HG03066 (cell line): Measurements from ENCODE around the gene HIVEP3.

ENCODE experiments used
- ATAC-seq: cut with Tn5 transposase; IDR thresholded peaks from one replicate; pipeline ENCODE4 v1.9.1; 2021; ENCODE audit warnings: low read depth; ENCODE audit not compliant: unreplicated experiment

Gene HIVEP3

DNA sequence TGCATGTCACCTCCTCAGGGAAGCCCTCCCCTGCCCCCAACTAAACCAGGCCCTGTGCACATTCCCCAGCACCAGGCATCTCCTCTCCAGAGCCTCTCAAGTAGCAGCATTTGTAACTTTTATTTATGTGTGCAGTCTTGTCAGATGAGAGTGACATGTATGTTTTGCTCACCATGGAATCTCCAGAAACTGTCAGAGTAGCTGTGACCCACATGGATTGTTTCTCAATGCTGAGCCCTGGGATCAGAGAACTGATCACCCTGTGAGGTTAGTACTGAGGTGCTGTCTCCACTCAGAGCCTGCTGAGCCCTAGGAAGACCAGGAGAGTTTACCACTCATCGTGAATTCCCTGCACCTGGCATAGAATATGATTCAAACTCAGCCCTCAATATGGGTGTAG is 243.3 kb downstream of the HIVEP3 start:
- ATAC-seq, result no peak

DNA sequence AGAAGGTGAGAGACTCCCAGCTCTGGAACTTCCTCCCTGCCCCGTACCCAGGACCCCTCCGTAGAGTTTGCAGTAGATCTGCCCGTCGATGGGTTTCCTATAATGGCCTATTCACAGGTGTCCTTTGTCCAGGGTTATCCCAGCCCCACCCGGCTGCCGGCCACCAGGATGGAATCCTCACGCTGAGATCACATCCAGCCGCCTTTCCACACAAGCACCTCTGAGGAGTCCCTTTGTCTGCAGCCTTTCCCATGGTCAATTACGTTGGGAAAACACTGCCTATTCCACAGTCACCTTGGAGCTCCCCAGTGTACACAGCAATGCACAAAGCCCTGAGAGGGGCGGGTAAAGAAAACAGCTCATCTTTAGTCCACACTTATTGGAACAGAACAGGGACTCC is 244.2 kb downstream of the HIVEP3 start:
- ATAC-seq, result no peak

DNA sequence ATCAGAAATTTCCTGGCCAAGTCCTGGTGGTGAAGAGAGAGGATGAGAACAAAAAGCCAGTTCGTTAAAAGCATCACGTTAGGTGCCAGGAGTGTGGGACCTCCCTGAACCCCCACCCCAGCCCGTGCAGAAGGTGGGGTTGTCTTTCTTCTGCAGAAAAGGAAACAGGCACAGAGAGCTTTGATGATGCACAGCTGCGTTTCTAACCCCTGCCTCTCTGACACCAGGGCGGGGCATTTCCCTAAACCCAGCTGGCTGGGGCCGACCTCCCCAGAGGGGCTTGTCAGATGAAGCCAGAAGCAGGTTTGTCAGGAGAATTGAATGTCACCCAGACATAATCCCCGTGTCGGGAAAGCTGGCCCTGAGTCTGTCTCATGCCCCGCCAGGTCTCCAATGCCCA is 244.9 kb downstream of the HIVEP3 start:
- ATAC-seq, result peak; percentile 56

DNA sequence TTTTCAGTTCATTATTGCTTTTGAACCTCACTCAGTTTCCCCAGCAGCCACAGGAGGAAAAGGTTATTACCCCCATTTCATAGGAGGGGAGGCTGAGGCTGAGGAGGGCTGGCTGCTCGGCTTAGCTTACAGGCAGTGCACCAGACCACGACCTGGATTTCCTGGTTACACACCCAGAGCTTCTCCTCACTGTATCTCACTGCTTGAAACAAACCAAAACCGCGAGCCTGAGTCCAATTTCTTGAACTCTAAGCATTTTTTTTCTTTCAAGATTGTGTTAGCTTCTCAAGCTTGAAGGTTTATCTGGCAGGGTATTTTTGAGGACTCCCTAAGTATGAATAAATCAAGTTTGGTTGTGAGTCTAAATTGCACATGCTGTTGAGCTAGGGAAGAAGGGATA is 245.3 kb downstream of the HIVEP3 start:
- ATAC-seq, result peak; percentile 74

DNA sequence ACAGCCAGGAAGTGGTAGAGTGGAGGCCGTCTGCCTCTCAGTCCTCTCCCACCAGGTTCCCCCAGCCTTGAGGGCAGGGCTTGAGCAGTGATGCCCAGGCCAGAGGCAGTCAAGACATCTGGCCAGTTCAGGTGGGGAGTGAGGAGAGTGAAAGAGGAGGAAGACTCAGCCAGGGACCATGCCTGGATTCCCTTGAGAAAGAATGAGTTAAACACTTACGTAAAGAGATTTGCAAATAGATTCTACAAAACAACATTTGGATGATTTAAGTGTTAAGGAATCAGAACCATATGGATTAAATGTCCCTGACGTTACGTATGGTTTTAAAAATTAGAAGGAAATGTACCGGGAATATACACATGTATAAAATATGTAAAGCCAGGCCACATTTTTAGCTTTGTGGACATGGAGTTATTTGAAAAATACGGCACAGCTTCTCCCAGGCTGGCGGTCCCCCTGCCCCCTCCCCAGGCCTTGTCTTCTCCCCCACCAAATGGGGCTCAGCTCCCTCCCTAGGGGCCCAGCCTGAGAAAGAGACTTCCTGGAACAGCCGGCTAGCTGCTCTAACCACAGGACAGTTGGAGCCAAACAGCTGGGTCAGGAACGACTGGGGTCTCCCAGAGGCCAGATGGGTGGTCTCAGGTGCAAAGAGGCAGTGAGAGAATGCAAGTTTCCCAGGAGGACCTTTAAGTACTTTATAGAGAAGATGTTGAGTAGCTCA is 245.9 kb downstream of the HIVEP3 start:
- no peak for ATAC-seq

DNA sequence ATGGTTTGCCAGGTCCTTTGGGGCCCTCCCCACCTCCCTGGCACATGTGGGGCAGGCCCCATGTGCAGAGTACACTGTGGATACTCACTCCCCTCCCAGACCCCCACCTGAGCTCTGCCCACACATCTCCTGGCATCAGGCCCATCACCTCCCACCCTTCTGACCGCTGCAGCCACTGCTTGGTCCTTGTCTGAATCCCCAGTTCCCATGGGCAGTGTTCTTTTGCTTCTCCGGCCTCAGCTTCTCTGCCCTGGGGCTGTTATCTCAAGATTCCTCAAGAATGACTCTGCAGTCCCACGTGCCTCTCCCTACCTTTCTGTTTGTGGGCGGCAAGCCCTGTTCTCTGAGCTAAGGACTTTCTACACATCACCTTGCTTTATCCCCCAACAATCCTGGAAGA is 246.5 kb downstream of the HIVEP3 start:
- ATAC-seq, result no peak

DNA sequence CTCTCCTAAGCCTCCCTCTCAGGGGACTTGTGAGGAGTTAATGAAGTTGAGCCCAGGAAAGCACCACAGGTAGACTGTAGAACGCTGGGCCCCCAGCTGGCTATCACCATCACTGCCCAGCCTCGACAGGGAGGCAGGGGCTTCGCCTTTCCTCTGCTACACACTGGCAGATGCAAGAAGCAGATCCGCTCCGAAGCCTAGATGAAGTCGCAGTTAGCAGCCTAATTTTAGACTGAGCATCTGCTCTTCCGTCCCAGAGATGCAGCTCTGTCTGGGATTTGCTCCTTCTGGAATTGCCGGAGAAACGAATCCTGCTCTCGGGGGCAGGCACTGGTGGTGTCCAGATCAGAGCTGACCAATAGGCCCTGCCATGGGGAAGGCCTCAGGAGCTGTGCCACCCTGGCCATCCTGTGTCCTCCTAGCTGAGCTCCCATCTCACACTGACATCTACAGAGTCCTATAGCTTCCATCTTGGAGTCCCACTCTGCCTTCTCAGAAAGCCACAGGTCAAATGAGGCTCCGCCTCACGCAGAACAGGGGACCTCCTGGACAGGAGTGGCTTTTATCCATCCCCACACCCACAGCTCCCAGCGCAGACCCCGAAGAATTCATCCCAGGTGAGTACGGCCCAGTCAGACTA is 247.5 kb downstream of the HIVEP3 start:
- ATAC-seq, result no peak

DNA sequence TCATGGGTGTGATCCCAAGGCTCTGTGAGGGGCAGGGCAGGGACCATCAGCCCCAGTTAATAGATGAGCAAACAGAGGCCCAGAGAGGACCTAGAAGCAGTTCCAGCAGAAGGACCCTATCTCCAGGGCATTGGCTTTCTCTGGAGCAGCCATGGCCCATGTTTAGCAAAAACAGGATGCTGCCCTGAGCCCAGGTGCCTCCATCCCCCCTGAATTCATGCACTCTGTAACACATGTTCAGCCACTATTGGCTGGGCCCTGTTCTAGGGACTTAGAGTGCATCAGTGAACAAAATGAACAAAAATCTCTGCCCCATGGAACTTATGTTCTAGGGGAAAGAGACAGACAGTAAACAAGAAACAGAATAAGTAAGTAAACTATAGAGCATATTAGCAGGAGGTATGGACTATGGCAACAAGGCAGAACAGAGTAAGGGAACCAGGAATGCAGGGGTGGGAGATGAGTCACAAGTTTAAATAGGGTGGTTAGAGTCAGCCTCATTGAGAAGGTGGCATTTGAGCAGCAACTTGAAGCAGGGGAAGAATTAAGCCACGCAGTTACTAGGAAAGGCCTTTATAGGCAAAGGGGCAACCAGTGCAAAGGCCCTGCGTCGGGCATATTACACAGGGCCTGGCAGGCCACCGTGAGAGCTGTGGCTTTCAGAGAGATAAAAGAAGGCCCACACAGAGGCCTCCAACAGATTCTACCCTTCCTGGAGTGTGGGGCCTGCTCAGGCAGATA is 248.3 kb downstream of the HIVEP3 start:
- ATAC-seq, result no peak

DNA sequence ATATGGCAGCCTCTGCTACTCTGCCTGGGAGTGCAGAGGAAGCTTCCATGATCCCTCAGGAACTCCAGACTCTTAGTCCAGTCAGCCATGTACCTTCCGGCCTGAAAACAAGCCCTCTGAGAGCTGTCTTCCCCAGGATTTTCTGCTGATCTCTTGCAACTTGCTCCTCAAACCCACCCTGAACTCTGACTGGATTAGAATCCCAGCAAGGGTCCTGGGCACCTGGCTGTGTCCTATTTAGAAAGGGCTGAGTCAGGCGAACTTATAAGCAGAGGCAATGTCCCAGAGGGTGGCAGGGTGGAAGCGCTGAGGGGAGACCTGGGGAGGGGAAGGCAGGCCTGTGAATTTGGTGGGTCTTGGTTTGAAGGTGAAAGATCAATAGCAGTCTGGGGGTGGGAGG is 249.8 kb downstream of the HIVEP3 start:
- no peak for ATAC-seq

DNA sequence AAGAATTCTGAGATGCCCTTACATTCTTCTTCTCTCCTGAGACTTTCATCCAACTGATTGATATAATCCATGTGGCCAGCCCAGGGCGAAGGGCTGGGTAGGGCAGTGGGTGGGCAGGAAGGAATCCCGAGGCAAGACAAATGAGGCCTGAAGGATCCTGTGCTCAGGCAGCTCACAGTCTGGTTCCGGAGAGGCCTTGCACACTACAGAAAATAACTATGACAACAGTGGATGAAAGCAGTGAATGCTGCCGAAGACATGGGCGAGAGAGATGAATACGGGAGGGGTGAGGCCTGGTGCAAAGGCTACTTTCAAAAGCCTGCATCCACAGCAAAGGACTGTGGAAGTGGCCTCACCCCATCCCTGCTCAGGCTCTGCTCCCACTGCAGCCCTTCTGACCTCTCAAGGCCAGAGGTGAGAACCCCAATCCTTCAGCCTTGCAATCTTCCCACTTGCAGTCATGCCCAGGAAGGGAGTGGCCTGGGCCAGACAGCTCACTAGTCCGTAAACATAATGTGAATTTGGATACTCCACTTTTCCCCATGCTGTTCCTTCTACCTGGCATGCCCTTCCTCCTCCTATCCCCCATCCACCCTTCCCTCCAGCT is 250.6 kb downstream of the HIVEP3 start:
- ATAC-seq, result no peak

DNA sequence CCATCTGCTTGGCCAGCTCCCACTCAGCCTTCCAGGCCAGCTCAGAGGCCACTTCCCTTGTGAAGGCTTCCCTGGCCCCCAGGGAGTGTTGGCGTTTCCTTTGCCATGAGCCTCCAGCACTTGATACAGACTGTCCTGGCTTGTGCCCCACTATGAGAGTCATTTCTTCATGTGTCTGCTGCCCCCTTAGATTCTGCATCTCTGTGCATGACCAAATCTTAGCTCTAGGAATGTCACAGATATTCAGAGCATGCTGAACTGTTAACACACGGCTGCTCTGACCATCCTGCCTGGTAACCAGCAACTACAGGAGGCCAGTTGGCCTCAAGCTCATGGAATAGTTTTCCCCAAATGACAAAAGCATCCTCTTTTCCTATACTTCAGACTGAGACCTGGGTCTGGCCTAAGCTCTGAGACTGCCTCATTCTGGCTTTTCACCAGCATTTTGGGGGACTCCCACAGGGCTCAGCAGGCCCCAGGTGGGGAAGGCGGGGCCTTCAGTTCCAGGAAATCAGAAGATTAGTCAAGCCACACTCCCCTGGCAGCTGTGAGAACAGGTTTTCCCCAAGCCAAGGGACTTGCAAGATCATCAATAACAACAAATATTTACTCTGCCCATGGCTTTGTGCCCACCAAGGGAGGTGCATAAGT is 251.6 kb downstream of the HIVEP3 start:
- peak; percentile 54 for ATAC-seq

DNA sequence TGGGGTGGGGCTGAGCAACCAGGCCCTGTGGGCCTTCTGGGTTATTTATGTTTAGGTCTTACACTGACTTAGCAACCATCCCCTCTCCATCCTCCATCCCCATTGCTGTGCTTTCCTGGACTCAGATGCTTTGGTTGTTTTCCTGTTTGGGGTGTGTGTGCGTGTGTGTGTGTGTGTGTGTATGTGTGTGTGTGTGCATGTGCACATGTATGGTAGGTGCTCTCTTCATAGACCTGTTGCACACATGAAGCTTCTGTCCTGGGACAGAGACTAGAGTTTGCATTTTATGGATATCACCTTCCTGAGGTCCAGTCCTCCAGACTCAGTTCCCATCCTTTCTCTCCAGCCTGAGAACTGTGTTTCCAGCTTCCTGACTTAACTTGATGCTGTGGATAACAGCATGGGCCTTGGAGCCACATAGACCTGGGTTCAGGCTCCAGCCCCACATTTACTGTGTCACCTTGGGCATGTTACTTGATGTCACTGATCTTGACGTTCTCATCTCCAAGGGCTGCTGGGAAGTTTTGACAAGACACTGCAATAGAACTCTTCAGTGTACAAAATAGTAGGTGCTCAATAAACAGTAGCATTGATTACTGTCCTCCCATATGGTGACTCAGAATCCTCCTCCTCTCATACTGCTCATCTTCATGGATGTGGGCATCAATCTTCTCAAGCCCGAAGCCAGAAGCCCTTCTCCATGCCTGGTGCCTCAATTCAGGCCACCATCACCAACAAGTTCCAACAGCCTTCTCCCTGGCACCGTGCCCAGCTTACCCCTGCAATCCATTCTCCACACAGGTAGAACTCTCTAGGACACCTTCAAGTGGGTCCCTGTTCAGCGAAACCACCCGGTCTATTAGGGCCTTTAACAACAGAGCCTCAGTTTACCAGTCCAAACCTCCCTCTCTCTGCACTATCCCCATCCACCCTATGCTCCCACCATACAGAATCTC is 252.5 kb downstream of the HIVEP3 start:
- ATAC-seq, result no peak

DNA sequence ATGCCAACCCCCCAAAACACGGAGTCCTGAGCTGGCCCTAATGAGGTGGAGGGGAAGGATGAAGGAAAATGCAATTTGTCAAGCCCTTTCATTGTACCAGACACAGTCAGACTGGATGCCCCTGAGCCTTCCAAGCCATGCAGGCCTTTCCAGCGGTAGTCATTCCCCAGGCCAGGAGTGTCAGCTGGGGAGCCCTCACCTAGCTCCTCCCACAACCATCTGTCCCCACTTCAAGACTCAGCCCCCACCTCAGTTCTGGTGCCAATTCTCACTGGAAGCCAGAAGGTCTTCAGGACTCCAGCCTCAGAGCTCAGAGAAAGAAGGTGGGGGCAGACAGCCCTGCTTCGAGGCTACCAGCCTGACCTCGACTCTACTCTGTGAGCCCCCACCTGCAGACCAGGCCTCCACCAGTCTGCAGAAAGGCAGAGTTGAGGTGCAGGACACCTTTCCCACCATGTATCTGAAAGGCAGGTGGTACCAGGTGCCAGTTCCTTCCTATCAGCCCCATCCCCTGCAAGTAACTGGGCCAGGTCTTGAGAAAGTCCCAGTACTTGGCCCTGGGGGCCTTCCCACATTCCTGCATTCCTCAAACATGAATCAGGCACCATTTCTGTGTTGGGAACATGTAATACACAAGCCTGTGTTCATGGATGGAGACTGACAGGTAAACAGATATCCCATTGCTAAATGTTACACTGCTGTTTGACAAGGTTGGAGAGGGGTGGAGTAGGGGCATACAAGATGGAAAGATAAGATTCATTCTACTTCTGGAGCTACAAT is 253.7 kb downstream of the HIVEP3 start:
- ATAC-seq, result no peak

DNA sequence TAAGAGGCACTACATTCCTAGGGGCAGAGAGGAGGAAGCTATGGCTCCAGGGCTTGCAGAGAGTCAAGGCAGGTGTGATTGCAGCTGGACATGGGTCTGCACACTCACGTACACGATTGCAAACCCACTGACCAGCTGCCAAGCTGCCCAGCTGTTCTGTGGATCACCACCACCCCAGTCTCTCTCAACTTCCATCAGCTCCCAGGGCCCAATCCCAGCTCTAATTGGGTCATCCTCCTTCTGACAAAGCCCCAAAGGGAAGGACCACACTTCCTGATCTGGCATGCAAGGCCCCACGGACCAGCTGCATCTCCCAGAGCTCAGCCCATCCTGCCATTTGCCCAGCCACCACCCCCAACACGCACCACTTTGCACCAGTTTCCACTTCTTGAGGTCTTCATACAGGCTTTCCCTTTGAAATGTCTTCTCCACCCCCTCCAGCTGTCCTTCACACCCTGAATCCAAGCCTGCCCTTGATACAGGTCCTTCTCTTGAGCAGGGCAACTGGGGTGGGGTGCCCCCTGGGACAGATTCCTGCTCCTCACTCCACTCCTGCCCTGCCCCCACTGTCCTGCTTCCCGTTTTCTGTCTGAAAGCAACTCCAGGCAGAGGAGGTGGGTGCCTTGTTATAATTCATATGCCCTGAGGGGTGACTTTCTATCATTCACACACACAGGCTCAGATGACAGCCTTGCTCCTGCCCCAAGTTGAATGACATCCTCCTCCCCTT is 254.9 kb downstream of the HIVEP3 start:
- ATAC-seq, result no peak

DNA sequence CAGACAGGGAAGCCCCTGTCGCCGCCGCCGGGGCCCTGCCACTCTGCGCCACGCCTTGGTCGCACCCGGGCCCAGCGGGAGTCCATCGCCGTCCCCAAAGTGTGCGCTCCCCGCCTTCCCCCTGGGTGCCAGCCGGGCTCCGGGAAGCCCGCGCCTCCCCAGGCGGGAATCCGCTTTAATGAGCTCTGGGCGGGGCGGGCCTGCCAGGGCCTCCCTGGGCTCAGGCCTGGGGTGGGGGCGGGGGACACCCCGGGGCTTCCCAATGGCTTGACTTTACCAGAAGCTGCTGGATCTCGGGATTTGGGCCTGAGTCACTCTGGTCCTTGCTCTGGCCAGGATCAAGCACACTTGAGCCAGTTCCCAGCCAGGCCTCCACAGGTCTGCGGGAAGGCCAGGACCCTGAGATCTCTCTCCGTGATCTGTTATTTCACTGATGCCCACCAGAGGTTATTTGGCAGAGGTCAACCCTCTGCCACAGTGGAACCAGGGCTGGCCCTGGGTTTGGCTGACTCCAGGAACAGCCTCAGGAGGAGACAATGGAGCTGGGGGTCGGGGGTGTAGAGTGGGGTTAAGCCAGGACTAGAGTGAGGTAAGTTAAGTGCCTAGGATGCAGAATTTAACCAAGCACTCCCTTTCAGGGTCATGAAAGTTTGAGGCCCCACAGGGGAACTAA is 255.8 kb downstream of the HIVEP3 start:
- peak; percentile 4 for ATAC-seq

DNA sequence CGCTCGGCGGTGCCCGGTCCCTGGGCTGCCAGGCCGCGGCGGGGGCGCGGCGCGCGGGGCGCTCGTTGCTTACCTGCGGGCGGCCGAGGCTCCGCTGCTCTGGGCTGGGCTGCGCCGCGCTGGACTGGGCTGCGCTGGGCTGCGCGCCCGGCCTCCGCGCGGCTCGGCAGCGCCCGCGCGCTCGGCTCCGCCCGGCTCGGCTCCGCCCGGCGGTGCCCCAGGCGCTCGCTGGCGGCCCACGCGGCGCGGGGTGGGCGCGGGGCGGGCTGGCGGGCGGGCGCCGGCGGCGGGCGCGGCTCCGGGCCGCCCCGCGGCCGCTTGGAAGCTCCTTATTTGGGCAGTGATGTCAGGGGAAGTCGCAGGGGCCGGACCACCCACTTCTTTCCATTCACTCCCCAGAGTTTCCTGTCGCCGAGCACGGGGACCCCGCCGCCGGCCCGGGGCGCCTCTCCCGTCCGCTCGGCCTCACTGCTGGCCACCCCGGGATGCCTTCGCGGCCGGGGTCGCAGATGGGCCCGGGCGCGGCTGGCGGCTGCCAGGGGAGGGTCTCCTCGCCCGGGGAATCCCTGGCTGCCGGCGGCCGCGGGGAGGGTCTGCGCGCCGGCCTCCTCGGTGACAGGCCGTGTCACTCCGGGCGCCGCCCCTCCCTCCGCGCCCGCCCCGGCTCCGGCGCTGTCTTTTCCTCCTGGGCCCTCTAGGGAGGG is 256.5 kb downstream of the HIVEP3 start:
- ATAC-seq, result peak; percentile 64

DNA sequence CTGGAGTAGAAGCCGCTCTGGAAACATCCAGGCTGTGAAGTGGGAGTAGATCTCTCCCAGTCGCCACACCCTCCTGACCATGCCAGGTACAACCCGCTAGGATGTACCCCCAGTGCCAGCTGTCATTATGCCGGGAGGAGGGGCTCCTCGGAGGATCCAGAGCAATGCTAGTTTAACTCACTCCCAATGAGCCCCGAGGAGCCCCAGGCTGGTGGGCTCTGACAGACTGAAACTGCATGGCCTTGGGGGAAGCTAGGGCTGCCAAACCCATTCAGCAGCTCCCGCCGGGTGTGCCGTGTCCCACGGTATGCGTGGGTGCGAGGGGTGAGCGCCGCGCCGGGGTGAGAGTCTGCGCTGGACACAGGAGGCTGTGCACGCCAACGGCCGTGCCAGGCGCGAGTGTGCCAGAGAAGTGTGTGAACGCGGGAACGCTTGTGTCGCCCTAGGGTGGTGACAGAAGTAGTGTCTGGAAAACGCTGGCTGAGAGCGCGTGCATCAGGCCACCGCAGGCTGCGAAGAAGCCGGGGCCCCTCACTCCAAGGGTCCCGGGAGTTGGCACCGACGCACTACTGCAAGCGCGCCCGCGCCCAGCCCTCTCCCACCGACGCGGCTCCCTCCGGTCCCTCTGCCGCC is 257.2 kb downstream of the HIVEP3 start:
- peak; percentile 8 for ATAC-seq
